ENCODE data around the gene NDUFB8. TPM values are rescaled to one million over a fixed set of nuclear protein-coding genes. Genes with fewer than 3 reads are reported as not detected.

NDUFB8 gene
- total and polyA plus RNA-seq, 8 donors = 35.5 to 156 (median 58.6) TPM

DNA sequence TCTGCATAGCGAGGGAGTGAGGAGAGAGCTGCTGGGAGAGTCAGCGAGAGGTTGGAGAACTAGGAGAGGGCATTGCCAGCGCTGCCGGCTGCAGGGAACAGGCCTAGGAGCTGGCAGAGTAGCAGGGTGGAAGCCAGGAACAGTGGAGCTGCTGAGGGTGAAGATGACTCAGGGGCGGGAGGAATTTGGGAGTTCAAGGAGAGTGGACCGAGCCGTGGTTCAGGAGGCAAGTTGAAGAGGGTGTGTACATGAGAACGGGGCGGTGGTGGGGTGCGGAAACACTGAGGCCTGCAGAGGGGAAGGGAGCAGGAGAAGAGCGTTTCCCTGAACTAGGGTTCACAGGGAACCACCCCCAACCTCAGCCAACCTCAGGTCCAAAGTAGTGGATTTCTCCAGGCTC, 37.6 kb upstream of the NDUFB8 start:
- intact Hi-C loops (cut with DNase I) = loop anchor here in 1 of 3 donors (10.0 kb wide), 2 partner anchors 178 to 308 kb away; partner anchors contain the start of gene PAX2
- H3K27me3 ChIP-seq = peaks cover 0 to 6% (median 0%) of the 10 kb centered on the region in 4 donors
- WGBS, 2 donors = 32 to 34% methylated on average over 11 of the region's 11 CpGs

DNA sequence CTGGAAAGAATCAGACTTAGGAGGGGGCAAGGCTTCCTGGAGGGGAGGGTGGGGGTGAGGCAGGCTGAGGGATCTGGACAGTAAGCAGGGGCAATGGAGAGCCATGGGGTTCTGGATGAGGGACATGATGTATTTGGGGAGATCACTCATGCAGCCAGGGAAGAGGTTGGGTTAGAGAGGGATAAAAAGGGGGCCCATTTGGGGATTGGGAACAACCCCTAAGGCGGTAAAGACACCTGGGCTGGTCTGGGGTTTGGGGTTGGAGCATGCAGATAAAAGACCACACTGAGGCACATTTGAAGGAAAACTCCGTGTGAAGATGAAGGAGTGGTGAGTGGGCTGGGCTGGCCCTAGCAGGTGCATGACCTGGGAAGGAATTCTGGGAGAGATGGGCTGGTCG, 36.9 kb upstream of the NDUFB8 start:
- H3K4me3 ChIP-seq = no peak overlapping the region
- TF ChIP-seq, protein P1, sequence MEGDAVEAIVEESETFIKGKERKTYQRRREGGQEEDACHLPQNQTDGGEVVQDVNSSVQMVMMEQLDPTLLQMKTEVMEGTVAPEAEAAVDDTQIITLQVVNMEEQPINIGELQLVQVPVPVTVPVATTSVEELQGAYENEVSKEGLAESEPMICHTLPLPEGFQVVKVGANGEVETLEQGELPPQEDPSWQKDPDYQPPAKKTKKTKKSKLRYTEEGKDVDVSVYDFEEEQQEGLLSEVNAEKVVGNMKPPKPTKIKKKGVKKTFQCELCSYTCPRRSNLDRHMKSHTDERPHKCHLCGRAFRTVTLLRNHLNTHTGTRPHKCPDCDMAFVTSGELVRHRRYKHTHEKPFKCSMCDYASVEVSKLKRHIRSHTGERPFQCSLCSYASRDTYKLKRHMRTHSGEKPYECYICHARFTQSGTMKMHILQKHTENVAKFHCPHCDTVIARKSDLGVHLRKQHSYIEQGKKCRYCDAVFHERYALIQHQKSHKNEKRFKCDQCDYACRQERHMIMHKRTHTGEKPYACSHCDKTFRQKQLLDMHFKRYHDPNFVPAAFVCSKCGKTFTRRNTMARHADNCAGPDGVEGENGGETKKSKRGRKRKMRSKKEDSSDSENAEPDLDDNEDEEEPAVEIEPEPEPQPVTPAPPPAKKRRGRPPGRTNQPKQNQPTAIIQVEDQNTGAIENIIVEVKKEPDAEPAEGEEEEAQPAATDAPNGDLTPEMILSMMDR (IDR thresholded peaks at IDR 0.05) = no peak
- DNase-seq (no peak), FAIRE-seq (no peak), ATAC-seq (no peak)
- no peak overlapping the region for H3K27ac ChIP-seq
- H3K4me1 ChIP-seq = peaks cover 0 to 9% (median 0%) of the 10 kb centered on the region in 3 donors
- peaks cover 0 to 9% (median 0%) of the 10 kb centered on the region in 4 donors for H3K27me3 ChIP-seq
- H3K9me3 ChIP-seq = no peaks in the 10 kb centered on the region
- intact Hi-C loops (cut with DNase I) = loop anchor here in 1 of 3 donors (10.0 kb wide), 2 partner anchors 178 to 308 kb away; partner anchors contain the start of gene PAX2
- 31 to 39% methylated on average over 3 of the region's 3 CpGs for WGBS, 2 donors
- no peaks in the 10 kb centered on the region for H3K36me3 ChIP-seq

More for the DNA sequence above, 37.6 kb upstream of the NDUFB8 start:
- Histone ChIP-seq H3K27ac (no peak overlapping the region), H3K36me3 (no peaks in the 10 kb centered on the region), H3K9me3 (no peaks in the 10 kb centered on the region), H3K4me3 (no peak overlapping the region), H3K4me1 (peaks cover 0 to 4% (median 0%) of the 10 kb centered on the region in 3 donors)
- FAIRE-seq (no peak), ATAC-seq (no peak), DNase-seq (no peak)
- TF ChIP-seq, protein P1 (IDR thresholded peaks at IDR 0.05) = no peak

DNA sequence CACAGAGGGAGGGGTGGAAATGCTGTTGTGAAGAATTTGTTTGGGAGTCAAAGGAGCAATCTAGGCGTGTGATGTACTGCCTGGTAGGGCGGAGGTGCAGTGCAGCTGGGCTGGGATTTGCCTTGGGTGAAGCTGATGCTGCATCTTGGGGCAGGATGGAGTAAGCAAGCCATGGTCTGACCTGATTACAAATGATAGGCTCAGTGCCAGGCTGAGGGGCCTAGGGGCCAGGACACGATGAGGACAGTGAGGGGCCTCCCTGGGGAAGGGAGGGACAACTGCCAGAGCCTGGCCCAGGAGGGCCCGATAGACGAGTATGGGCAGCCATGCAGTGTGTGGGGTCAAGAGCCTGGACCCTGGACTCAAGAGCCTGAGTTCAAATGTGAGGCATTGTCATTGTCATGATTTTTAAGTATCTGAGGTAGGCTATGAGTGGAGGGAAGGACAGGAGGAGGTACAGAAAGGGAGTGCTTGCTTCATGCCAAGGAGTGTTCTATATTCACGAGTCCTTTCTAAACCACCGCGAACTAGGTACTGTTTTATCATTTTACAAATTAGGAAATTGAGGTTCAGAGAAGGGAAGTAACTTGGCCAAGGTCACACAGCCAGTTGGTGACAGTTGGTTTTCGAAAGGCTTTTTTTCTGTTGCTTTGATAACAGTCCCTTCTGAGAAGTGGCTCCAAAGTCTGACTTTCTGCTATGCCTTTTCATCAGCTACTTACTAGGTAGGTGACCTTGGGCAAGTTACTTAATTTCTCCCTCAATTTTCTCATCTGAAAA, 35.7 kb upstream of the NDUFB8 start:
- H3K27me3 ChIP-seq = peaks cover 0 to 9% (median 0%) of the 10 kb centered on the region in 4 donors
- ATAC-seq (no peak), DNase-seq (peak in 1 of 6 donors; percentile 33), FAIRE-seq (no peak)
- WGBS, 2 donors = 50 to 55% methylated on average over 9 of the region's 9 CpGs
- TF ChIP-seq, protein P1 (IDR thresholded peaks at IDR 0.05) = no peak
- no peaks in the 10 kb centered on the region for H3K36me3 ChIP-seq
- H3K9me3 ChIP-seq = no peaks in the 10 kb centered on the region
- H3K27ac ChIP-seq = no peak overlapping the region
- intact Hi-C loops (cut with DNase I) = loop anchor here in 1 of 3 donors (10.0 kb wide), 2 partner anchors 179 to 309 kb away; partner anchors contain the start of gene PAX2
- H3K4me1 ChIP-seq = peaks cover 0 to 10% (median 0%) of the 10 kb centered on the region in 3 donors
- H3K4me3 ChIP-seq = no peak overlapping the region

DNA sequence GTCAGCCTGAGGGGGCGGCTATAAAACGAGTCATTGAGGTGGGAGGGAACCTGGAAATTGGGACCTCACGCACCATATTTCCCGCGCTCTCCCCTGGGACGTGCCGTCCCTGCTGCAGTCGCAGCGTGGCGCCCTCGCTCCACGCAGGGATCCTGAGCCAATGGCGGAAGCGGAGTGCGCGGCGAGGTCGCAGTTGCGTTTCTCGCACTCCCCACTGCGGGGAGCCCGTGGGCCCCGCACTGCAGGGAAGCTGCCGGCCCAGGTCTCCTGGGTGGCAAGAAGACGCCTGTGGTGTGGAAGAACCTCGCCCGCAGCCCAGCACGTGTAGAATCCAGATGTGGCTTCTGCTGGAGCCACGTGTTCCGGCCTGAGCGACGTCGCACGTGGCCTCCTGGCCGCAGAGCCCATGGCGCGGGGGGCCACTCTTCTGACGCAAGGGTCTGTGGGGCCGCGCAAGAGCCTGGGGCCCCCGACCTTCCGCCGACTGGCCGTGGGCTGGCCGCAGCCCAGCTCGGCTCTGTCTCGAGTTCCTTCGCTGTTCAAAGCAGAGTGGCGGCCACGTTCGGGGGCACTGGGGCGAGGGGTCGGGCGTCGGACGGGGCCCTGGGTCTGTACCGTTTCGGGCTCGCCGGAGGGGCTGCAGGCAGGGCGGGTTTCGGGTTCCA, 32.5 kb upstream of the NDUFB8 start:
- Histone ChIP-seq H3K27ac (no peak overlapping the region), H3K4me3 (peak overlapping the region in 2 of 4 donors; percentile 1 to 18), H3K27me3 (peaks cover 0 to 9% (median 0%) of the 10 kb centered on the region in 4 donors), H3K36me3 (no peaks in the 10 kb centered on the region), H3K4me1 (peaks cover 0 to 10% (median 0%) of the 10 kb centered on the region in 3 donors), H3K9me3 (no peaks in the 10 kb centered on the region)
- ATAC-seq (peak; percentile 95 to 99 (median 98)), DNase-seq (peak; percentile 65 to 91 (median 85)), FAIRE-seq (no peak)
- 6% methylated on average over 61 to 62 of the region's 62 CpGs for WGBS, 2 donors
- intact Hi-C loops (cut with DNase I) = loop anchor here in 2 of 3 donors (5.0 to 10.0 kb wide), 4 partner anchors 180 to 320 kb away; partner anchors contain the start of gene PAX2 (in 1 of the 2)
- TF ChIP-seq, protein P1 (IDR thresholded peaks at IDR 0.05) = peak; percentile 86 to 95 (median 88)
